ENCODE data around the gene PPP2R2C.

The PPP2R2C gene

DNA sequence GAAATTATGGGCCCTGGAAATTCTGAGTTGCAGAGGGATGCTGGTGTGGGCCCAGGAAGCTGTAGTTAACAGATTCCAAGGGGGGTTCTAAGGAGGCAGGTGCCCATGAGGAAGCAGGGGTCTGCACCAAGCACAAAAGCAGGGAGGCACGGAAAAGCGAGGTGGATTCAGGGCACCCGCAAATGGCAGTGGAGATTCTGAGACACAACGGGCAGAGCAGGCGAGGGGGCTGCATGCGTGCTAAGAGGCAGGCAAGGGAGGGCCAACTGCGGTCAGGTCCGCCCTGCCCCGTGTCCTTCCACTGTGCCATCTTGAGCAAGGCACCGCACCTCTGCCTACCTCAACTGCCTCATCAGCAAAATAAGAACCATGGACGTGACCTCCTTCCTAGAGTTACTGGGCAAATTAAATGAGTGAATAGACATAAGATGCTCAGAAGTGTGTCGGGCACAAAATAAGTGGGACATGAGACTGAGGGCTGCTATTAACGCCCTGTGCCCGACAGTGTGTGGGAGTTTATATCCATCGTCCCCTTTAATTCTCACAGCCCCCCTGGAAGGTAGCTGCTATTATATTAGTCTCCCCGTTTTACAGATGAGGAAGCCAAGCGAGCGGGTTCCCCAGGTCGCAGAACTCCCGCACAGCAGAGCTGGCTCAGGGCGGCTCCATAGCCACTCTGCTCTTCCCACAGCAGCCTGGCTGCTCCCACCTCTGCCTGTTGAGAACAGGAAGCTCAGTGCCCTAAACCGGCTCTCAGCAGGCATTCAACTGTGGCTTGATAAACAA is 67.6 kb downstream of the PPP2R2C start:
- no peak for DNase-seq (ENCODE audit: extremely low read depth in 1 of 2, low read depth in 1 of 2)

DNA sequence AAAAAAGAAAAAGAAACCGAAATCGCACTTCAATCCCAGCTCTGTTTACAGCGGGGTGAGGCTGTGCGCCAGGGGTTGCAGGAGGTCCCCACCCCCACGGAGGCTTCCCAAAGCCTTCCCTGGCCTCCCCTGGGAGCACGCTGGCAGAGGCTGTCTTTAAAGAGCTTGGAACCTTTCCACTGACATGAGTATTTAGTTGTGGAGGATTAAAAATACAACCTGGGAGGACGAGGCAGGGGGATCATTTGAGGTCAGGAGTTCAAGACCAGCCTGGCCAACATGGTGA is 69.1 kb downstream of the PPP2R2C start:
- DNase-seq (ENCODE audit: extremely low read depth in 1 of 2, low read depth in 1 of 2) = no peak

DNA sequence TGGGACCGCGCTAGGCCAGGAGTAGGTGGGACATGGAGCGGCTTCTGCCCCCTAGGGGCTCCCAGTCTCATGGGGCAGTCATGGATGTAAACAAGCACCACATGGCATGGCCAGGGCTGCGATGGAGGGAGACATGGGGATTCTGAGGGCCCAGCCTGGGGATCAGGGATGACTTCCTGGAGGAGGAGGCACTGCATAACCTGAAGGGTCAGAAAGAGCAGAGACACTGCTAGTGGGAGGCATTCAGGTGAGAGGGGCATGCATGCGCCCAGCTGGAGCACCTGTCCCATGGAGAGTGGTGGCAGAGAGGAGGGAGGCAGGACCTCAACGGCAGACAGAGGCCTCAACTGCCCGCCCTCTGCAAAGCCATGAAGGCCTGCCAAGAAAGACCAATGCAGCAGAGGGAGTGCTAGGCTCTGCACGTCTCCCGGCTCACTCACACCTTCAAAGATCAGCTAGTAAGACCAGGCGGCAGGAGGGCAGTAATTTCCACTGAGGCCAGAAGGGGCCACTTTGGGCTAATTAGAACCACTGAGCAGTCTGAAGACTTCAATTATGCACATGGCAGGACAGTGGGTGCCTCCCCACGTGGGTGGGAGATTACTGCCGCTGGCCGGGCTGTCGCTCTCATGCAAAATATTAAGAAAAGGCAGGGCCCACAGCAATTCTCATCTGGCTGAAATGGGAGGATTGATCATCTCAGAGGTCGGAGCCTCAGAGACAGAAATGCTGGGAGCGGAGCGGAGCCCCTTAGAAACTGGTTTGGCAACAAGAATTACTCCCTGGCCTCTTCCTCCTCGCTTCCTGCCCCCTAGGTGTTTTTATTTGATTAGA is 69.6 kb downstream of the PPP2R2C start:
- DNase-seq (ENCODE audit: extremely low read depth in 1 of 2, low read depth in 1 of 2) = no peak

DNA sequence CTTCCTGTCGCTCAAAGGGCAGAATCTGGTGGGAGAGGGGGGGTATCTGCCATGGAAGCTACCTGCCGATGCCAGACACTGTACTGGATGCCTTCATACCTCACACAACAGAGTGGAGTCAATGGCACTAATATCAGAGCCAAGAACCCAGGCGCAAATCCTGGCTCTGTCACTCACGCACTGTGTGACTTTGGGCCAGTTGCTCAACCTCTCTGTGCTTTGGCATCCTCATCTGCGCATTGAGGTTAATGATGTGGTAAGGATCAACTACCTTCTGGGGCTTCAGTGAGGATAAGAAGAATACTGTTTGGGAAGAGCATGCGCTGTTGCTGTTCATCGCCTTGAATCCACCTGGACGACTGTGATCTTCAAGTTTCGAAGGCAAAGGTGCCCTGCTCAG is 70.6 kb downstream of the PPP2R2C start:
- no peak for DNase-seq (ENCODE audit: extremely low read depth in 1 of 2, low read depth in 1 of 2)

DNA sequence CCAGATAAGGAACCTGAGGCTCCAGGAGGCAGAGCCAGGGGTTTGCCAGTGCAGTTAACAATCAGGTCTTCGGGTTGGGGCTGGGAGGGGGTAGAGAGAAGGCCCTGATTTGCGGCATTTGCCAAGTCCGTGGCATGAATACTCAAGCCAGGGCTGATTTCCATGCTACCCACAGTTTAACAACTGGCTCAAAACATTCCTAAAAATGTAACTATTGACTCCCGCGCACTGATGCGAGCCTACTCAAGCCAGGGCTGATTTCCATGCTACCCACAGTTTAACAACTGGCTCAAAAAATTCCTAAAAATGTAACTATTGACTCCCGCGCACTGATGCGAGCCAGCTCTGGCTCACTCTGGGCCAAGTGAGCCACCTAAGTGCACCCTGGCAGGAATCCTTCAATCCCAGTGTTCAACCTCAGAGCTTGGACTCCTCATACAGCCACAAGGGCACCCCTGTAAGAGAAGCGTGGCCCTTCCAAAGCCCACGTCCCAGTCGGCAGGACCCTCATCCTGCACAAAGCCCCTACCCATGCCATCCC is 75.6 kb downstream of the PPP2R2C start:
- no peak for DNase-seq (ENCODE audit: extremely low read depth in 1 of 2, low read depth in 1 of 2)

DNA sequence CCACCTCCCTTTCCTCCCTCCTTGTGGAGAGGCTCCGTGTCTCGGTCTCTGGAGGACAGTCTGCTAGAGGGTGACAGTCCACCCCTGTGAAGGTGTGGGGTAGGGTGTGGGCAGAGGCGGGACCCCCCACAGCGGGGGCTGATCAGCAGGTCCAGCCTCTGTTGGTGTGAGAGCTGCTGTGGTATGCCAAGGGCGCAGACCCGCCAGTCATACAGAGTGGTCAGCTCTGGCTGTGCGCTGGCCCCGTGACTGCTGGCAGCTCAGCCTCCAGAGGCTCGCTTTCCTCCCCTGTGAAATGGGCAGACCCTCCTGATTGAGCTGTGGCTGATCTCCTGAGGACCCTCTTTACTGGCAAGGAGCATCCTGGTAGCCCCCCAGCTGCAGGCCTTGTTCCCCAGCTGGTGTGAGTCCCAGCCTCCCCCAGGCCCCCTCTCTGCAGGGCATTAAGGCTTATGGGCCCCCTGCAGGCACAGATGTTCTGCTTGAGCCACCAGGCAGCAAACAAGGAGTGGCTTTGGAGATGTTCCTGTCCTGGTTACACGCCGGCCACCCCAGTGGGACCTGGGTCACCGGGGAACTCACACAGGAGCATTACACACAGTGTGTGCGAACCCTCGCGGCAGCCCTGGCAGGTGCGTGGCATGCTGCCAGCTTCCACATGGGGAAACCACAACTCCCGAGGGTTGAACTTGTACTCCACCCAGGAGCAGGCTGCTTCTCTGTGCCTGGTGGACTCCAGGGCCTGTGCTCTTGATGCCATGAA is 76.8 kb downstream of the PPP2R2C start:
- DNase-seq (ENCODE audit: extremely low read depth in 1 of 2, low read depth in 1 of 2) = no peak

DNA sequence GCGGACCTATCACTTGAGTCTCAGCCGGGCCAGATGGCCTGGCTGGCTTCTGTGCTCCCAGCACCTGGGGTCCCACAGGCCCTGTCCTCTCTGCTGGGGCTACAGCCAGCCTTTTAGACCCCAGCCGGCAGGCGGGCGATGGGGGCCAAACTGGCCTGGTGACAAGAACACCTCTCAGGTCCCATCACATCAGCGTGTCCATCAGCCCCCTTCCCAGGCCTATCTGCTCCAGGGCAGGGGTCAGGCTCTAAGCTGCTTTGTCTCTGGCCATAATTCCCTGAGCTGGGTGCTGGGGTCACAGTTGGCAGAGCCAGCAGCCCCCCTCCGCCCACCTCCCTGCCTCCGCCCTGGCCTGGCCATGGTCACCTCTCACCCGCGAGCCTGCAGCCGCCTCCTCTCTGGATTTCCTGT is 77.7 kb downstream of the PPP2R2C start:
- DNase-seq (ENCODE audit: extremely low read depth in 1 of 2, low read depth in 1 of 2) = no peak

DNA sequence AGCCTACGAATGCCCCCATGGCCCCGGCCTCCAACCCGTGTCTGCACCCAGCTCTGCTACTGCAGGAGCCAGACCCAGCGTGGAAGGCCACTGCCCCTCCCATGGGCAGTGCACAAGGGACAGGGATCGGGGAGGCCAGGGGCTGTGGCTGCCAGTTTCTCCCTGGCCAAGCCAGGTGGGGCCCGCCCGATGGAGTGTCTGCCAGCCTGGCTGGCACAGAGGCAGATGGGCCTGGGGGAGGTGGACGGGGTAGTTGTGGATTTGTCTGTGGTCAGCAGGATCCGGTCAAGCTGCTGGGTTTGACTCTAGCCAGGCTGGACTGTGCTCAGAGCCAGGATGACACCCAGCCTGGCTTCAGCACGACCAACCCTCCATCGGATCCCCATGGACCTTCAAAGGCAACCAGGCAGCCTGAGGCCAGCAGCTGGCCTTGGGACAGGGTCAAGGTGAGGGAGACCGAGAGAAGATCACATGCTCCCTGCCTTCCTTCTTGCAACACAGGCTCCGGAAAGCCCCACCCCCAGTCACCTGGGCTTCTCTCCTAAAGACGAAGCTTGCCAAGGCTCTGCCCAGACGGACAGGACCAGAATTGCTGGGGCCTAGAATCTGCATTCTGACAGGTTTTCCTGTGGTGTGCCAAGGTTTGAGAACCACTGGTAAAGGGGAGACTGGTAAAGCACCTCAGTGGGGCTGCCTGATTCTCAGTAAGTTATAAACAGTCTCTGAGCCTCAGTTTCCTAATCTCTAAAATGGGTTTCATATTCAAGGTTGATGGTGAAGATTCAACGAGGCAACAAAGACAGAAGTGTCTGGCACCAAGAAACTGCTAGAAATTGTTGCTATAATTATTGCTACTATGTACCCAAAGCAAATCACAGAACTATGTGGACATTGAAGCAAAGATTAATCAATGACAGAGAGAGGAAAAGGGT is 78.6 kb downstream of the PPP2R2C start:
- DNase-seq (ENCODE audit: extremely low read depth in 1 of 2, low read depth in 1 of 2) = no peak

DNA sequence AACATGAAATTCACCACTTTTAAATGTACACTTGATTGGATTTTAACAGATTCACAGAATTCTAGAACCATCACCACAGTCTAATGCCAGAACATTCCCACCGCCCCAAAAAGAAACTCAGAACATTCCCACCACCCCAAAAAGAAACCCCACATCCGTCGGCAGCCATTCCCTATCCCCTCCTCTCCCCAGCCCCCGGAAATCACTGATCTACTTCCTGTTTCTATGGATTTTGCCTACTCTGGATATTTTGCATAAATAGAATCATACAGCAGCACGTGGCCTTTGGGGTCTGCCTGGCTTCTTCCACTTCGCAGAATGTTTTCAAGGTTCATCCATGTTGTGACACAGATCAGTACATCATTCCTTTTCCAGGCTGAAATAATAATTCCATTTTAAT is 79.3 kb downstream of the PPP2R2C start:
- DNase-seq (ENCODE audit: extremely low read depth in 1 of 2, low read depth in 1 of 2) = no peak

DNA sequence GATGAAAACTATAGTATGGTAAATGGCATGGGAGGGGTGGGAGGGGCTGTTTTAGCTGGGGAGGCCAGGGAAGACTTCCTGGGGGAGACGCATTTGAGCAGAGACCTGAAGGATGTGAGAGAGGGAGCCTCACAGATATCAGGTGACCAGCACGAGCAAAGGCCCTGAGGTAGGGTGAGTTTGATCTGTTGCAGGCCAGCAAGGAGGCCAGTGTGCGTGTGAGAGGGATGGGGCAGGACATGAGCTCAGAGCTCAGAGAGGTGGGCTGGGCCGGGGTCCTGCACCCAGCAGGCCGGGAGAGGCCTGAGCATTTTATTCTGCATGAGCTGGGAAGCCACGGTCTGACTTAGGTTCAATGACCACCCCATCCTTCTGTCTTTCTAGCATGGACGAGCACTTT is 80.0 kb downstream of the PPP2R2C start:
- no peak for DNase-seq (ENCODE audit: extremely low read depth in 1 of 2, low read depth in 1 of 2)

DNA sequence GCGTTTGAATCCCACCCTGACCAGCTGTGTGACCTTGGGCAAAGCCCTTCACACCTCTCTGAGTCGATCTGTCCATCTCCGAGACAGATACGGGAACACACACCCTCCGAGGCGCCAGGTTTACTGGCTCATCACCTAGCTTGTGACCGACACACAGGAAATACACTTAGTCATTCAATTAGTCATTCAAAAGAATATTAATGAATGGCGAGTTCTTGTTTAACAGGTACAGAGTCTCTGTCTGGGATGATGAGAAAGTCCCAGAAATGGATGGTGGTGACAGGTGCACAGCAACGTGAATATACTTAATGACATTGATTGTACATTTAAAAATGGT is 80.6 kb downstream of the PPP2R2C start:
- DNase-seq (ENCODE audit: extremely low read depth in 1 of 2, low read depth in 1 of 2) = no peak

DNA sequence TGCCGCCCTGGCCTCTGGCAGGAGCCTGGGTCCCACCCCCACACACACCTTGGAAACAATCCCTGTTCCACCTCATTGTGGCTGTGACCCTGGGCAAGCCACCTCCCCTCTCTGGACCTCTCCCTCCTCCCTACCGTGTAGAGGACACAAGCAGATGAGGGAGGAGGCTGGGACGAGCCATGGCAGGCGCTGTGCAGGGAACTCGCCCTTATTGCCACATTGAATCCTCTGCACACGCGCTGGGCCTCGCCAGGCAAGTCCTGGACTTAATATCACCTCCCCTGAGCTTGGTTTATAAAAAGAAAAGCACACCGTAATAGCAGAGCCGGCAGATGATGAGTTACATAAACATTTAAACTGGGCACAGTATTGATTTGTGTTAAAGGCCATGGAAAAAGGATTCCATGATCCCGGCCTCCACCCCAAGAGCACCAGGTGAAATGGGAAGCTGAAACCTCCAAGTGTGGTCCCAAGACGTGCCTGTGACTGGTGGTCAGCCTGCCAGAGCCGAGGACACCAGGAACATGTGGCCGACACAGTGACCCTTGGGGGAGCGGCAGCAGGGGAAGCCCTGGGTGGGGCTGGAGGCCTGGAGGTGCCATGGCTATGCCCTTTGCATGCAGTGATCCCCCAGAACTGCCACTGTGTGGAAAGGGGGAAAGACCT is 81.1 kb downstream of the PPP2R2C start:
- DNase-seq (ENCODE audit: extremely low read depth in 1 of 2, low read depth in 1 of 2) = no peak

DNA sequence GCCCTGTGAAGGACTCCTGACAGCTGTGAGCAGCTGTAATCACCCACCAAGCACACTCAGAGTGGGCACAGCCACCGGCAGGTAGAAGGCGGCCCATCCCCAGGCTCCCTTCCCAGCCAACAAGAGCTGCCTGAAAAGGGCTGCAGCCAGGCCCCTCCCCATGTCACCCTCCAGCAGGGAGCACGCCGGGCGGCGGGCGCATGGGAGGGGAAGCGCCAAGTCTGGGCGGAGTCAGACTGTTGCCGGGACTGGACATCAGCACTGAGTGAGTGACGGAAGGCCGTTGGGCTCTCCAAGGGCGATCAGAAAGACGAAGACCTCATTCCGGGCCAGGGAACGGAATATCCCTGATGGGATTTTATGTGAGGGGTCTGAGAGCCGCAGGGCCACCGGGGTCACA is 82.1 kb downstream of the PPP2R2C start:
- DNase-seq (ENCODE audit: extremely low read depth in 1 of 2, low read depth in 1 of 2) = no peak

DNA sequence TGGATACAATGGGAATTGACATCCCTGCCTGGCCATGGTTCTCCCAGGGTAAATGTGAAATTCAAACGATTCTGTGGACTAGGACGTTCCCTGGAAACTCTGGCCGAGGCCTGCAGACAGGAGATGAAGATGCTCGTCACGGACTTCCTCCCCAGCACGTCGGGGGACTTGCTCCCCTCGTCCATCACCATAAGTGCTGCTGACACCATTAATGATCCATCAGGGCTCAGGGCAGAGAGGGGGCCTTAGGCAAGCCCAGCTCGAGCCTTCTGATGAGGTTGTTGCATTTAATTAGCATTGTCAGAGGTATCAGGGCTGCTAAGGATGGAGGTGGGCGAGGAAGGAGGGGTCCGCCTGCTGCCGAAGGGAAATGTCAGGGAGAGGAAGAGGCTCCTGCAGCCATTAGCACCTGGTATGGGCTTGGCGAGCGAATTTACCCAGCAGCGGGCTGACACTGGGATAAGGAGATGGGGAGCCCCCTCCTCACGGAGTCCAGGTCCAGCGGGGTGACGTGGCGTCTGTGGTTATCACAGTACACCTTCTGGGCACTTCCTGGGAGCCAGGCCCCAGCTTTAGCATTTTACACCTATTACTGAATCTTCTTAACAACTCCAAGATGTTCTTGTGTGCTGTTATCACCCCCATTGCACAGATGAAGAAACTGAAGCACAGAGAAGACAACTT is 83.1 kb downstream of the PPP2R2C start:
- DNase-seq (ENCODE audit: extremely low read depth in 1 of 2, low read depth in 1 of 2) = no peak

DNA sequence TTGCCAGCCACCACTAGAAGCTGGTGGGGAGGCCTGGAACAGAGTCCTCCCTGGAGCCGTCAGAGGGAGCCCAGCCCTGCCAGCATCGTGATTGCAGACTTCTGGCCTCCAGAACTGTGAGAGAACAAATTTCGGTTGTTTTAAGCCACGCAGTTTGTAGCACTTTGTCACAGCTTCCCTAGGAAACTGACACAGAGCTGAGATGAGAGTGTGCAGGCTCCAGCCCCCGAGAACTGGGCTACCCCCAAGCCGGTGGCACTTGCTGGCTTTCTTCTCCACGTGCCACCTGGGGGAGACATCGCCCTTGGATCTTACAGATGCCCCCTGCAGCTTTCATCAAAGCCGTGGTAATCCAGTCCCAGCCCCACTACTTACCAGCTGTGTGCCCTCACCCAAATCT is 83.7 kb downstream of the PPP2R2C start:
- DNase-seq (ENCODE audit: extremely low read depth in 1 of 2, low read depth in 1 of 2) = no peak

DNA sequence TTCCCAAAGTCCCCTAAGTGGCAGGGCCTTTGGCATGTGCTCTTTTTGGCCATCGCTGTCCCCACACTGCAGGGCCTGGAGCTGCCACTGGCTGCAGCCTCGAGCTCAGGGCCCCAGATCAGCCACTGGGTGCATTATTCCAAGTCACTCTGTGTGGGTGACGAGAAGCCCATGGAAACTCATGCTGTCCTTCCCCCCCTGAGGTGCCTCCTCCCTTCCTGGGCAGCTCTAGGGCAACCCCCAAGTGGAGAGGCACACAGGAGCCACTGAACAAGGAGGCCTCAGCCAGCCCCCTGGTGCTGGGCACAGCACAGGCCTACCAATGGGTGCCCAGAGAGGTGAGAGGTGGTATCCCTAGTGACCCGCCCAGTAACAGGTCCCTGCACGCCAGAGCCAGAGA is 84.5 kb downstream of the PPP2R2C start:
- DNase-seq (ENCODE audit: extremely low read depth in 1 of 2, low read depth in 1 of 2) = no peak

DNA sequence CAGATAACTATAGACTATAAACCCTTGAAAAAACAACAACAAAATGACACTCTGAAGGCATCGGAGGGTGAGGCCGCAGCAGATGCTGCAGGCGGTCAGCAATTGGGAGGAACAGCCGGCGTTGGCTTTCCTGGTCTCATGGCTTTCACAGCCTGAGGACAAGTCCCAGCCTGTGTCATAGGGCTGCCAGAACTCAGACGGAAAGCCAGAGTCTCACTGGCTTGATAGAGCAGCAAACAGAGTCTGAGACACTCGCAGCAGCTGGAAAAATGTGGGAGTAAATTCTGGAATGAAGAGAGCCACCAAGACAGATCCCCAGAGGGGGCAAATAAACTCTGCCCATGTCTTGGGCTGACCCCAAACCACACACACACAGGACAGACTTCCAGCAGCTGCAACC is 86.3 kb downstream of the PPP2R2C start:
- DNase-seq (ENCODE audit: extremely low read depth in 1 of 2, low read depth in 1 of 2) = no peak

DNA sequence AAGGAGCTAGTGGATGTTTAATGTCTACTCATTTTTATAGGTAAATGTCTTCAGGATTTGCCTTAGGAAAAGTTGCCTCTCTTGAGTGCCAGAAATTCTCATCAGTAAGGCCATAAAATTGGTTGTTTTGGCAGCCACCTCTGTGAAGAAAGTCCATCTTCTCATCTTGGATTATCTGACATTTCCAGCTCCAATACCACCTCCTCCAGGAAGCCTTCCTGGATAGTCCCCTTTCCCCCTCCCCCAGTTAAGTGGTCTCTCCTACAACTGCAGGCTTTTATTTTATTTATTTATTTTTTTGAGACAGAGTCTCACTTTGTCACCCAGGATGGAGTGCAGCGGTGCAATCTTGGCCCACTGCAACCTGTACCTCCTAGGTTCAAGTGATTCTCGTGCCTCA is 87.1 kb downstream of the PPP2R2C start:
- no peak for DNase-seq (ENCODE audit: extremely low read depth in 1 of 2, low read depth in 1 of 2)

DNA sequence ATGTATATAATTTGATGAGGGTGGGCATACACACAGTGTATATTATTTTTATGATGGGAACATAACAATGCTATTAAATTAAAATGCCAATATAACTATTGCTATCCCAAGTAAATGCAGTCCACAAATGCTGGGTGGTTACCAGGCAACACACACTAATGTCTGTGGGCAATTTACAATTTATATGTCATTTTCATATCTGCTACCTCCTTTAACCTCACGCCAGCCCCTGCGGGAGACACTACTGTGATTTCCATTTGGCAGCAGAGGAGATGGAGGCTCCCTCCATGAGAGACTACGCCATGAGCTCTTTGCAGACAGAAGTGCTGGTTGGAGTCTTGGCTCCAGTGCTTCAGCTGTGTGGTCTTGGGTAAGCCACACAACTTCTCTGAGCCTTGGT is 87.9 kb downstream of the PPP2R2C start:
- no peak for DNase-seq (ENCODE audit: extremely low read depth in 1 of 2, low read depth in 1 of 2)

DNA sequence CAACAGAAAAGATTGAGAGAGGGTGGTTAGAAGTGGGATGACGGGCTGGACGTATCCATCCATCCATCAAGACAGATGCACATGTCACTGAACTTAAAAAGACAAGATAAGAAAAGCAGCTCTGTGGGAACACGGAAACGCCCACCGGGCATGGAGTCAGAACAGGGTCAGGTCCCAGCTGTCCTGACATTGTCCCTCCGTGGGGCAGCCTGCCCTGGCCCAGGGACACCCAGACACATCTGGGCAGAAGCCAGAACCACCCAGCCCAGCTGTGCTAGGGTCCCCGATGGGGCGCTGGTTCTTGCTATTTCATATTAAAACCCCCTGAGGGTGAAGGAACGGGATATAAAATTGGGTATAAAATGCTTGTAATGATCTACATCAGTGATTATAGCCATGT is 88.5 kb downstream of the PPP2R2C start:
- no peak for DNase-seq (ENCODE audit: extremely low read depth in 1 of 2, low read depth in 1 of 2)
